Measurements from ENCODE around the gene ENOX2. TPM values are rescaled to one million over a fixed set of nuclear protein-coding genes. Genes with fewer than 3 reads are reported as not detected.

The ENOX2 gene
- polyA plus RNA-seq, 3 donors = 18.3 to 19.4 (median 18.8) TPM

- no peak for DNase-seq (ENCODE audit: low read depth in 3 of 3, low spot score in 2 of 3)
These were observed 131.4 kb downstream of the ENOX2 start for GRCh38 chrX:130771648-130772047.

DNA sequence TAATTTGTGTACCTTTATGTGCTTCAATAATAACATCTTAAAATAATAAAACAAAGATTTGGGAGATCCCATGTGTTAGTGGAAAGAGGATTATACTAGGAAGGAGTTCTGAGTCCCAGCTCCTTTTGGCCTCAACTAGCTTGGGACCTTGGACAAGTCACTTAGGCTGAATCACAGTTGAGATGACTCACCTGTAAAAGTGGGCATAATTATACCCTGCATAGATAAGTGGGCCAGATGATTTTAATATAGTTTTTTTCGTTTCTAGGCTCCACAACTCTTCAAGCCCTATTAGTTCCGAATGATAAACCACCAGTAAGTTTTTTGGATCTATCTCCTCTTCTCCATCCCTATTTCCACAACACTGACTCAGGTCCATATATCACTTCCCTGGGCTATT is 131.8 kb downstream of the ENOX2 start:
- DNase-seq (ENCODE audit: low read depth in 3 of 3, low spot score in 2 of 3) = no peak

- DNase-seq (ENCODE audit: low read depth in 3 of 3, low spot score in 2 of 3) = no peak
These were observed 132.4 kb downstream of the ENOX2 start for GRCh38 chrX:130770615-130771014.

GRCh38 chrX:130769835-130770234 is 133.2 kb downstream of the ENOX2 start:
- no peak for DNase-seq (ENCODE audit: low read depth in 3 of 3, low spot score in 2 of 3)

- no peak for DNase-seq (ENCODE audit: low read depth in 3 of 3, low spot score in 2 of 3)
These were observed 144.9 kb downstream of the ENOX2 start for GRCh38 chrX:130758072-130758471.

DNA sequence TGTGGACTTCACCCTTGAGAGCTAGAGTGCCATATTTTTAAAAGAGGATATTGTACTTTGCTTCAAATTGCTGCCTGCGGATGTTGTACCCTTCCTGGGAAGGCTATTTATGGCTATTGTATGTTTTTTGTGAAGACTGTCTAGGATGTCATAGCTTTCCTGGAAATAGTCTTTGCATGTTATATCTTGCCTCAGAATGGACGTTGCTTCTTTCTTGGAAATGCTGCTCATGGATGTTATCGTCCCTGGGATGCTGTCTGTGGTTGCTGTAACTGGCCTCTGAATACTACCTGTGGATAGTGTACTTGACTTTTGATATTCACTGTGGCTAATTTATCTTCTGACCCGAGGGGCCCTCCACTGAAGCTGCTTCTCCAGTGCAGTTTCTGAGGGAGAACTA is 146.8 kb downstream of the ENOX2 start:
- no peak for DNase-seq (ENCODE audit: low read depth in 3 of 3, low spot score in 2 of 3)

GRCh38 chrX:130754353-130754752 is 148.7 kb downstream of the ENOX2 start:
- DNase-seq (ENCODE audit: low read depth in 3 of 3, low spot score in 2 of 3) = no peak

- DNase-seq (ENCODE audit: low read depth in 3 of 3, low spot score in 2 of 3) = no peak
These were observed 156.2 kb downstream of the ENOX2 start for GRCh38 chrX:130746709-130747342.

DNA sequence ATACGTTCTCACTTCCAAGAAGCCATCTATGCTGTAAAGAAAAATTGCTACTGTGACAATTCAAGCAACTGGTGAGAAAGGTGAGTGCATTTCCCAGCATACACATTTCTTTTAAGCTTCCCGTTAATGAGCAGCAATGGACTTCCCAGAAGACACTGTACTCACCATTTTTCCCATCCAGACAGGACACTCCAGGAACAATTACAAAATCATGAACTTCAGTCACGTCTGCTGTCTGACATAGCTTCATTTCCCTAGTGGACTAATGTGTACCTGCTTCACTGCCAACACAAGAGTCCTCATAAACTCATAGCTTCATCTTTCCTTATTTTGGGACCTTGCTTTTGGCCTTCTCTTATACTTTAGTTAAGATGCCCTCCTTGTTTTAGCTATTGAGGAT is 156.9 kb downstream of the ENOX2 start:
- DNase-seq (ENCODE audit: low read depth in 3 of 3, low spot score in 2 of 3) = no peak

DNA sequence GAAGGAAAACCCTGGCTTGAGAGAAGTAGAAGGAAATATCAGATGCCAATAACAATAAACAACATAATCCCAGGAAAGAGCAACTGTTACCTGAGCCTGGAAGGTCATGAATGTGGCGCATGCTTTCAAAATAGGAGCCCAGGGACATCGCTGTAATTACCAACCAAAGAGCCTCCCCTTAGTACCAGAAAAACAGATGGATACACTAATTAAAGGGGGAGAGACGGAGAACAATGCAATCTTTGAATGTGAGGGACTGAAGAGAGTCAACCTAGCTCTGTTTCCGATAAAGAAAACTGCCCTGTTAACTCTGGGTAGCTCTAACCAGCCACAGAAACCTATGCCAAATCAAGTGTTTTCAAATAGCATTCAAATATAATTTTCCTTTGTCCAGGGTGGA is 161.4 kb downstream of the ENOX2 start:
- DNase-seq (ENCODE audit: low read depth in 3 of 3, low spot score in 2 of 3) = no peak

DNA sequence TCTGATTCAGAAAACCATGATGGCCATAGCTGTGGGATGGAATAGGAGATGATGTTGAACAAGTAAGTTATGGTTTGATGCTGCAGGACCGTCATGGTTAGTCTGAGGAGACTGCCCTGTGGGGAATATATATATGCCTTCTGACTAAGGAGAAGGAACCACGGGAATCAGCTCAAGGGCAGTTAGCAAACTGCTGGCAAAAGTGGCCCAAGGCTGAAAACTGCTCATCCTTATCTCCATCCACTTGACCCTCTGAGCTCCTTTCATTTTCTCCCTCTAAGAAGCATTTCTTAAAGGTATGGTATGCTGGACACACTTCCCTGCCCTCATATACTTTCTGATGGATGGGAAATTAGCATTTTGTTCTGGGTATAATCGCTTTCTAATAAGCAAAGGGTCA is 161.9 kb downstream of the ENOX2 start:
- DNase-seq (ENCODE audit: low read depth in 3 of 3, low spot score in 2 of 3) = no peak

- no peak for DNase-seq (ENCODE audit: low read depth in 3 of 3, low spot score in 2 of 3)
These were observed 164.3 kb downstream of the ENOX2 start for GRCh38 chrX:130738638-130739195.

GRCh38 chrX:130734713-130735112 is 168.3 kb downstream of the ENOX2 start:
- DNase-seq (ENCODE audit: low read depth in 3 of 3, low spot score in 2 of 3) = no peak

GRCh38 chrX:130728208-130728607 is 174.8 kb downstream of the ENOX2 start:
- DNase-seq (ENCODE audit: low read depth in 3 of 3, low spot score in 2 of 3) = no peak

- no peak for DNase-seq (ENCODE audit: low read depth in 3 of 3, low spot score in 2 of 3)
These were observed 176.3 kb downstream of the ENOX2 start for GRCh38 chrX:130726661-130727060.

DNA sequence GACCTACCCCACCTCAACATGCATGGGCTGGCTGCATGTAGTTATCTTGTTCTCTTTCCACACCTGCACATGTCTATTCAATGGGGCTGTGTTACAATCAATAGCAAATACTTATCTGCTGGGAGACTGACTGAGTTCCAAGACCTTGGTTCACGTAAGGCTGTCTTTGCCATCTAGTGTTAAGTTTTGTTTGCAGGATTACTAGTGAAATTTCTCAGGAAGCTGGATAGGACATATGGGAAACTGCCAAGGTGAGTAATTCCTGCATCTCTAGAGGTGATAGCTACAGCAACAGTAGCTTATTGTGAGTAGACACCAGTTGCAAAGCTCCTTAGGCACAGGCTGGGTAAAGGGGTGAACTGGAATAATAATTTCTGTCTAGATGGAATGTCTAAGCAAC is 177.5 kb downstream of the ENOX2 start:
- DNase-seq (ENCODE audit: low read depth in 3 of 3, low spot score in 2 of 3) = no peak

DNA sequence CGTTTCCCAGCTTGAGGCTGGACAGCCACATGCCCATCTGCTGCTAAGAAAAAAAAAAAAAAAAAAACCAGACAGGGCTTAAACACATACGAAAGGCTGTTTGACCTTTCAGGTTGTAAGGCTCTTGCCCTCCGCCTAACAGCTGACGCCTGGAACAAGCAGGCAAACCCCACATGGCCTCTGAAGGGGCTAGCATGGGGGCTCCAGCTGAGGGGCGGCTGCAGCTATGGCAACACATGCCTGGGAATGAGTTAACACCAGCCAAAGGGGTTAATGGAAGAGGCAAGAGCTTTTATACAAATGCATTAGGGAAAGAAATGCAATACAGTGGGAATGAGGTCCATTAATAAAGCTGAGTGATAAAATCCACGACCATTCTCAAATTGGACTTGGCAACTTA is 183.6 kb downstream of the ENOX2 start:
- no peak for DNase-seq (ENCODE audit: low read depth in 3 of 3, low spot score in 2 of 3)

DNA sequence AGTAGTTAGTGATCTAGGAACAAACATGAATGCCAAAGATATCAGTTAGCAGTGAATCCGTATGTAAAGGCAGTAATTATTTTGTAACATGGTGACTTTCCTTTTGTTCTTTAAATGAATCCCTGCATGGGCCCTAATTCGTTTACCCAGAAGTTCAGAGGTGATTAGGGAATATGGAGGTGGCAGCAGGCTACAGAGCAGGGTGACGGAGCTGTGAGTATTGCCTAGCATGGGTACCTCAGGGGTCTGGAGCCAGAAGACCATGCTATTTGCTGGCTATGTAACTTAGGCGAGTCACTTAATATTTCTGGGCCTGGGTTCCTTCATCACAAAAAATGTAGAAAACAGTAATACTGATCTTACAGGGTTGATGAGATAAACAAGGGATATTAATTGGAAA is 184.9 kb downstream of the ENOX2 start:
- no peak for DNase-seq (ENCODE audit: low read depth in 3 of 3, low spot score in 2 of 3)

DNA sequence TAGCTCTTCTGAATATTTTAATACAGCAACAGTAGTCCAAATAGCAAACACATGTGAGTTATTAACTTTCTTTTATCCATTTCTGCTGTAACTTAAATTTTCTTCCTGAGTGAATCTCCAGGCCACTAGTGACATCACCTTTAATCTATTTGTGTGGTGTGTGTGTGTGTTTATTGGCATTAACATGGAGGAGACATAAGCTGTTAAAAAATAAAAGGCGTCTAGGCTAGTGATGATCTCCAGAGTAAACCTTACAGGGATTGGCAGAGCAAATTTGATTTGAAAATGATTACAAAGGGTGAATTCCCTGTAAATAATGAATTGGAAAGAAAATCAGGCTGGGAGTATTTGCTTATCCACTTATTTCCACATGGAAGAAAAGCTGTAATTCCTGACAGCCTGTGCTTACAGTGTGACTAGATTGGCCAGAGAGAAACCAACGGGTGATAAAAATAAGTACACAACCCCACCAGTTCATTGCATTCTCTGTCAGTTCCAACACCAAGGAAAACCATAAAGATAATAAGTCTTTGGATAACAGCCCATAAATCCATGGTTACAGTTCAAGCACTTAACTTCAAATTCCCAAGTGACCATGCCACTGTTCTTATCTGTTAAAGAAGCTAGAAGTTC is 186.1 kb downstream of the ENOX2 start:
- DNase-seq (ENCODE audit: low read depth in 3 of 3, low spot score in 2 of 3) = no peak

- no peak for DNase-seq (ENCODE audit: low read depth in 3 of 3, low spot score in 2 of 3)
These were observed 186.7 kb downstream of the ENOX2 start for GRCh38 chrX:130716346-130716745.

GRCh38 chrX:130715299-130715698 is 187.7 kb downstream of the ENOX2 start:
- no peak for DNase-seq (ENCODE audit: low read depth in 3 of 3, low spot score in 2 of 3)

DNA sequence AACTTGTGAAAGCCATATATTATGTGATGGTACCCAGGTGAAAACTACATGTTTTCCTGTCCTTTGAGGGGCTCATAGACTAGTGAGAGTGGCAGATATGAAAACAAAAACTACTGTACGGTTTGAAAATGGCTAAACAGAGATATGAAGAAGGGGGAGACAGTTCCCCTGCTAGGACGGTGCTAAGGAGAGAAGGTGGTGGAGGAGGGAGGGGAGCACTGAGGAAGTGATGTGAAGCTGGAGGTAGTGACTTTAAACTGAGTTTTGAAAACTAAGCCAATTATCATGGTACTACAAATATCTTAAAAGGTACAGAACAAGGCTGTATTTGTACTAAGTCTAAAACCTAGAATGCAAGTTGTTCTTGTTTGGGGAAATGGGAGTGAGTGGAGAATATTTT is 188.3 kb downstream of the ENOX2 start:
- DNase-seq (ENCODE audit: low read depth in 3 of 3, low spot score in 2 of 3) = no peak

Measured in right renal cortex interstitium (tissue), 3 donors.